HepG2 (cell line): ENCODE measurements around the gene TRIM2. TPM values are rescaled to one million over a fixed set of nuclear protein-coding genes. Genes with fewer than 3 reads are reported as not detected.

Source experiments
- ATAC-seq: fragments of 200-7000 bp; cut with Tn5 transposase; 3 replicates; pipeline ENCODE4 v1.9.1; 2020; ENCODE audit warnings: mild to moderate bottlenecking, moderate library complexity
- BruUV-seq: library from RNA; stranded (reverse); fragments of 400-500 nt; replicated peaks from 2 replicates; lab custom pipeline; 2021; lab: Mats Ljungman, UMichigan
- CTCF ChIA-PET: fragments of 300-600 bp; formaldehyde crosslinking; extraction: SDS; loops from one replicate; lab custom pipeline; 2021; ENCODE audit warnings: low total read pairs, inconsistent platforms, low intra/inter-chr PET ratio; lab: Yijun Ruan, JAX
- POLR2A ChIA-PET: fragments of 350-600 bp; sonication (Branson Sonifier 250); formaldehyde crosslinking; loops from one replicate; lab custom pipeline; 2020; ENCODE audit warnings: antibody characterized with exemption, inconsistent platforms; lab: Yijun Ruan, JAX
- DNase-seq: peaks from one replicate; pipeline ENCODE4 v3.0.0-alpha.2; 2015; ENCODE audit warnings: low spot score
- FAIRE-seq: peaks from 3 replicates; lab custom pipeline; 2011; peaks lifted over from hg19 to GRCh38; lab: Jason Lieb, UNC
- H2AFZ ChIP-seq: one replicate; pipeline ENCODE4 v1.6.1; 2011; ENCODE audit warnings: low read length, inconsistent platforms
- H3K27ac ChIP-seq: fragments of 300-600 bp; 3 replicates; pipeline ENCODE4 v1.8.0; 2011; ENCODE audit warnings: mixed run types, mild to moderate bottlenecking, mixed read lengths, low read length, inconsistent platforms; ENCODE audit not compliant: insufficient read depth; ENCODE audit errors: extremely low read length
- H3K27me3 ChIP-seq, 2 experiments: fragments of 200-600 bp in 1 of 2; 2 replicates in 1 of 2; 3 replicates in 1 of 2; pipeline versions ENCODE4 v1.6.0 to v1.8.0; 2011; ENCODE audit warnings: low read length in 2 of 2, mild to moderate bottlenecking in 2 of 2, moderate library complexity in 2 of 2, inconsistent platforms in 1 of 2; ENCODE audit not compliant: insufficient read depth in 2 of 2, control insufficient read depth in 1 of 2
- H3K36me3 ChIP-seq, 2 experiments: fragments of 200-600 bp in 1 of 2; replicated peaks in 1 of 2; 2 replicates in 1 of 2; 3 replicates in 1 of 2; pipeline versions ENCODE4 v1.5.1 to v1.8.0; 2011; ENCODE audit warnings: low read length in 2 of 2, inconsistent platforms in 1 of 2; ENCODE audit not compliant: insufficient read depth in 2 of 2, control insufficient read depth in 1 of 2
- H3K4me1 ChIP-seq: 2 replicates; pipeline ENCODE4 v1.5.1; 2012; ENCODE audit warnings: low read length, inconsistent platforms; ENCODE audit not compliant: insufficient read depth
- H3K4me2 ChIP-seq: 2 replicates; pipeline ENCODE4 v1.6.0; 2011; ENCODE audit warnings: low read depth, low read length, inconsistent platforms
- H3K4me3 ChIP-seq, 3 experiments: fragments of 200-600 bp in 1 of 3; sonication (generic), shearing (Covaris generic) in 1 of 3; replicated peaks in 1 of 3; 2 replicates each; pipeline ENCODE4 v1.5.1; 2011 to 2016; ENCODE audit warnings: low read length in 3 of 3, inconsistent platforms in 2 of 3, low read depth in 2 of 3, mild to moderate bottlenecking in 2 of 3, control low read depth in 1 of 3, mixed read lengths in 1 of 3; ENCODE audit not compliant: insufficient read depth in 1 of 3
- H3K79me2 ChIP-seq: one replicate; pipeline ENCODE4 v1.6.1; 2011; ENCODE audit warnings: low read length, inconsistent platforms; ENCODE audit not compliant: insufficient read depth
- H3K9ac ChIP-seq: 2 replicates; pipeline ENCODE4 v1.6.0; 2011; ENCODE audit warnings: mild to moderate bottlenecking, low read depth, low read length, inconsistent platforms; ENCODE audit not compliant: insufficient read depth
- H3K9me3 ChIP-seq: 2 replicates; pipeline ENCODE4 v1.5.1; 2012; ENCODE audit warnings: mild to moderate bottlenecking, low read length
- H4K20me1 ChIP-seq: 2 replicates; pipeline ENCODE4 v1.6.0; 2011; ENCODE audit warnings: inconsistent platforms, mild to moderate bottlenecking, low read length, moderate library complexity; ENCODE audit not compliant: insufficient read depth
- ELF3 ChIP-seq: IDR thresholded peaks from 2 replicates; pipeline ENCODE4 v1.6.1; 2016; ENCODE audit warnings: missing genetic modification reagents, missing compliant biosample characterization
- FOSL2 ChIP-seq: sonication (generic); formaldehyde crosslinking; IDR thresholded peaks from 2 replicates; pipeline ENCODE4 v1.4.0; 2020; ENCODE audit warnings: missing genetic modification reagents
- GABPA ChIP-seq, 2 experiments: IDR thresholded peaks; 2 replicates each; pipeline ENCODE4 v1.6.1; 2011 to 2016; ENCODE audit warnings: low read depth in 2 of 2, low read length in 1 of 2, missing biosample characterization in 1 of 2, missing genetic modification characterization in 1 of 2
- PRDM4 ChIP-seq: sonication (generic); formaldehyde crosslinking; IDR thresholded peaks from 2 replicates; pipeline ENCODE4 v1.9.0; 2021; ENCODE audit warnings: missing genetic modification reagents, borderline replicate concordance
- SIN3A ChIP-seq: IDR thresholded peaks from 2 replicates; pipeline ENCODE4 v1.6.1; 2011; ENCODE audit warnings: low read depth, mild to moderate bottlenecking, control low read depth, low read length, borderline replicate concordance
- UBTF ChIP-seq: sonication (generic); formaldehyde crosslinking; IDR thresholded peaks from 2 replicates; pipeline ENCODE4 v1.4.0; 2020; ENCODE audit warnings: mild to moderate bottlenecking, missing genetic modification reagents
- ZNF275 ChIP-seq: sonication (generic); formaldehyde crosslinking; IDR thresholded peaks from 2 replicates; pipeline ENCODE4 v1.8.0; 2022; ENCODE audit warnings: missing genetic modification reagents, mild to moderate bottlenecking, inconsistent platforms, borderline replicate concordance
- ZNF329 ChIP-seq: sonication (generic); formaldehyde crosslinking; IDR thresholded peaks from 2 replicates; pipeline ENCODE4 v1.9.0; 2021; ENCODE audit warnings: low read depth, mild to moderate bottlenecking, missing genetic modification reagents
- WGBS: methylation state at CpG from one replicate; pipeline ENCODE4 v1.1.6; 2017; ENCODE audit warnings: low lambda C conversion rate; 5-methylcytosine and 5-hydroxymethylcytosine counted together
- in situ Hi-C: cut with HindIII; loops from 2 replicates; pipeline ENCODE4 v1.10.0; 2017; ENCODE audit warnings: low pct_unique_long_range_greater_than_20kb; ENCODE audit not compliant: extremely low pct_ligation_motif_present
- intact Hi-C: fragments of 100-400 bp; cut with micrococcal nuclease; formaldehyde crosslinking; loops from one replicate; pipeline ENCODE4 v1.10.0; 2022; ENCODE audit not compliant: unreplicated experiment
- polyA plus RNA-seq, 8 experiments: library from polyadenylated mRNA; depleted of rRNA in 3 of 8; stranded (reverse) in 7 of 8; unstranded in 1 of 8; fragments of >200 nt; fragmentation: Illumina TruSeq in 4 of 8; extraction: Trizol in 4 of 8; gene quantifications; 2 replicates each; pipeline versions ENCODE4 v1.2.1 to v1.2.3, GENCODE V29; 2011 to 2016; ENCODE audit warnings: low read depth in 4 of 8, missing spikeins in 1 of 8, mixed read lengths in 1 of 8; ENCODE audit not compliant: insufficient read depth in 1 of 8
- total RNA-seq, 5 experiments: library from RNA; depleted of rRNA; stranded (reverse); fragments of >200 nt; fragmentation: Illumina TruSeq; extraction: Trizol; gene quantifications; 2 replicates each; pipeline ENCODE4 v1.2.3, GENCODE V29; 2016; ENCODE audit warnings: low read depth in 1 of 5

Gene TRIM2
- total and polyA plus RNA-seq, 2 of the 13 experiments (the other 11 are each of a cell fraction or from before 2014, with no cell fraction given) = 2.1 to 4.2 TPM

GRCh38 chr4:153341575-153342090 is 137.4 kb downstream of the TRIM2 start:
- H3K4me1 ChIP-seq = peaks cover 20% of the 10 kb centered on the region
- in situ Hi-C loops = no loop called here
- H3K4me3 ChIP-seq = no peak overlapping the region
- 57% methylated on average over 5 of the region's 5 CpGs for WGBS
- TF ChIP-seq GABPA (IDR thresholded peaks at IDR 0.05; ENCODE audit: low read depth, low read length) (no peak), GABPA (CRISPR knock-in tag; IDR thresholded peaks at IDR 0.05; ENCODE audit: low read depth) (0 out of 2 replicates have a peak, but pooled peaks have one; percentile 18), PRDM4 (CRISPR knock-in tag) (no peak), FOSL2 (peak; percentile 56; the same call in 1 of the 2 replicates), ELF3 (CRISPR knock-in tag) (peak; percentile 18; the same call in 1 of the 2 replicates), ZNF329 (CRISPR knock-in tag) (no peak), ZNF275 (CRISPR knock-in tag) (no peak), SIN3A (no peak), UBTF (CRISPR knock-in tag) (no peak)
- CTCF ChIA-PET = no interaction called here
- no peaks in the 10 kb centered on the region; a peak in 1 of 5 replicates for H3K27me3 ChIP-seq
- no peak overlapping the region for H2AFZ ChIP-seq
- no peaks in the 10 kb centered on the region for H3K36me3 ChIP-seq
- ATAC-seq (no peak), FAIRE-seq (no peak), DNase-seq (peak; percentile 7)
- H3K9me3 ChIP-seq = no peaks in the 10 kb centered on the region
- no TSS peak for BruUV-seq
- no peak overlapping the region; the same call in 1 of the 2 replicates for H3K4me2 ChIP-seq
- H3K27ac ChIP-seq = no peak overlapping the region
- no peaks in the 10 kb centered on the region for H4K20me1 ChIP-seq
- no peak overlapping the region for H3K9ac ChIP-seq
- POLR2A ChIA-PET = no interaction called here
- H3K79me2 ChIP-seq = peaks cover 15% of the 10 kb centered on the region
- intact Hi-C loops = no loop called here
